ENCODE measurements around the gene CCT4.
"Not testable (repeated sequence)": the region's sequence is repeated elsewhere in the genome, so short reads cannot be mapped to it uniquely, and the experiment has no call there.

Gene CCT4

GRCh38 chr2:61878761-61879160 lies 9.7 kb downstream of the CCT4 start:
- no peak for DNase-seq

GRCh38 chr2:61877571-61878245 lies 10.7 kb downstream of the CCT4 start:
- no peak for DNase-seq

- no peak for DNase-seq
Observed at GRCh38 chr2:61876400-61876799, 12.1 kb downstream of the CCT4 start.

GRCh38 chr2:61866482-61867089 lies 21.9 kb downstream of the CCT4 start:
- not testable (repeated sequence) for DNase-seq

GRCh38 chr2:61862085-61862484 lies 26.4 kb downstream of the CCT4 start:
- DNase-seq: no peak

GRCh38 chr2:61857224-61857623 lies 31.2 kb downstream of the CCT4 start:
- no peak for DNase-seq

- no peak for DNase-seq
Observed at GRCh38 chr2:61855318-61855613, 33.2 kb downstream of the CCT4 start.

GRCh38 chr2:61854564-61855317 lies 33.7 kb downstream of the CCT4 start:
- DNase-seq: peak; percentile 83

GRCh38 chr2:61853847-61854563 lies 34.5 kb downstream of the CCT4 start, which contains the start of gene FAM161A:
Gene FAM161A (minus strand): TSS chr2:61854060. CDS start chr2:61854041, 19 bp downstream.
- peak; percentile 61 for DNase-seq

GRCh38 chr2:61853086-61853846 lies 35.2 kb downstream of the CCT4 start:
- DNase-seq: no peak

GRCh38 chr2:61851270-61851669 lies 37.2 kb downstream of the CCT4 start:
- DNase-seq: not testable (repeated sequence)

- DNase-seq: no peak
Observed at GRCh38 chr2:61845320-61845719, 43.1 kb downstream of the CCT4 start.

- DNase-seq: no peak
Observed at GRCh38 chr2:61841286-61841685, 47.2 kb downstream of the CCT4 start.

- DNase-seq: no peak
Observed at GRCh38 chr2:61834893-61835292, 53.6 kb downstream of the CCT4 start.

- no peak for DNase-seq
Observed at GRCh38 chr2:61833971-61834370, 54.5 kb downstream of the CCT4 start.

GRCh38 chr2:61832183-61832841 lies 56.1 kb downstream of the CCT4 start:
- no peak for DNase-seq

- DNase-seq: no peak
Observed at GRCh38 chr2:61822255-61822654, 66.2 kb downstream of the CCT4 start.

All from activated CD4-positive, alpha-beta T cell treated with anti-CD3 and anti-CD28 coated beads, Interleukin-2, amount 50 U/mL, for 1 hour (primary cell).